Measurements from ENCODE around the gene RPH3AL.

Gene RPH3AL

DNA sequence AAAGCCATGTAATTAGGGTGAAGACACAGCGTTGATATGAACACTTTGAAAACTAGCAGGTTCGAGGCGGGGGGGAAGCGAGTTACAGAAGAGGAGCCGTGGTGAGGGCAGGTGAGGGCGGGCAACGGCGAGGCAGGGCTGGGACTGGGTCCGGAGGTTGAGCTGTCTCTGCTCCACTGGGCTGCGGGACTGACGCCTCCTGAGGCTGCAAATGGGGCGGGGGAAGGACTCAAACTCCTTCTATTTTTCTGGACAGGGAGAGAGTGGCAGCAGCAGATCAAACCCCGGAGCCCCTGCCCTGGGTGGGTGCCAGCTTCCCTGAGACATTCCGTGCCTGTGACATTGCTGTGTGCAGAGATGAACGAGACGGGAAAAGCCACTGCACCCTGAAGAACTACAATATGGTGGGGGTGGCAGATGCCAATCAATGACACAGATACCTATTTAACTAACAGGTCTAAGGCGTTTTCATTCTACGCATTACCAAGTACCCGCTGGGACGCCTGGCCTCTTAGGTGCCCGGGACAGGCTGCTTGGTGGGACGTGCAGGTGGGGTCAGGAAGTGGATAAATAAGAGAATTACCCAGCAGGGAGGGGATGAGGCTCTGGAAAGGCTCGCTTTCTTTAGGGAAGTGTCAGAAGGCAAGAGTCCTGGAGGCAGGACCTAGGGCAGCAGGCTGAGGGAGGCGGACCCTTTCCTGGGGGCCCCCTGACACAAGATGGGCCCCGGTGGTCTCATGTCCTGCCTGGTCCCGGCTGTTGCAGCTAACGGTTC lies 30.4 kb downstream of the RPH3AL start (continued):
- TF ChIP-seq, protein P1, sequence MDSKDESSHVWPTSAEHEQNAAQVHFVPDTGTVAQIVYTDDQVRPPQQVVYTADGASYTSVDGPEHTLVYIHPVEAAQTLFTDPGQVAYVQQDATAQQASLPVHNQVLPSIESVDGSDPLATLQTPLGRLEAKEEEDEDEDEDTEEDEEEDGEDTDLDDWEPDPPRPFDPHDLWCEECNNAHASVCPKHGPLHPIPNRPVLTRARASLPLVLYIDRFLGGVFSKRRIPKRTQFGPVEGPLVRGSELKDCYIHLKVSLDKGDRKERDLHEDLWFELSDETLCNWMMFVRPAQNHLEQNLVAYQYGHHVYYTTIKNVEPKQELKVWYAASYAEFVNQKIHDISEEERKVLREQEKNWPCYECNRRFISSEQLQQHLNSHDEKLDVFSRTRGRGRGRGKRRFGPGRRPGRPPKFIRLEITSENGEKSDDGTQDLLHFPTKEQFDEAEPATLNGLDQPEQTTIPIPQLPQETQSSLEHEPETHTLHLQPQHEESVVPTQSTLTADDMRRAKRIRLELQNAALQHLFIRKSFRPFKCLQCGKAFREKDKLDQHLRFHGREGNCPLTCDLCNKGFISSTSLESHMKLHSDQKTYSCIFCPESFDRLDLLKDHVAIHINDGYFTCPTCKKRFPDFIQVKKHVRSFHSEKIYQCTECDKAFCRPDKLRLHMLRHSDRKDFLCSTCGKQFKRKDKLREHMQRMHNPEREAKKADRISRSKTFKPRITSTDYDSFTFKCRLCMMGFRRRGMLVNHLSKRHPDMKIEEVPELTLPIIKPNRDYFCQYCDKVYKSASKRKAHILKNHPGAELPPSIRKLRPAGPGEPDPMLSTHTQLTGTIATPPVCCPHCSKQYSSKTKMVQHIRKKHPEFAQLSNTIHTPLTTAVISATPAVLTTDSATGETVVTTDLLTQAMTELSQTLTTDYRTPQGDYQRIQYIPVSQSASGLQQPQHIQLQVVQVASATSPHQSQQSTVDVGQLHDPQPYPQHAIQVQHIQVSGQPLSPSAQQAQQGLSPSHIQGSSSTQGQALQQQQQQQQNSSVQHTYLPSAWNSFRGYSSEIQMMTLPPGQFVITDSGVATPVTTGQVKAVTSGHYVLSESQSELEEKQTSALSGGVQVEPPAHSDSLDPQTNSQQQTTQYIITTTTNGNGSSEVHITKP (tag by site-specific recombination; IDR thresholded peaks at IDR 0.05): no peak
- TF ChIP-seq ZNF112 (tag by site-specific recombination; IDR thresholded peaks at IDR 0.05) (no peak), ZNF157 (tag by site-specific recombination; IDR thresholded peaks at IDR 0.05) (no peak), ZSCAN30 (tag by site-specific recombination; IDR thresholded peaks at IDR 0.05) (no peak), ZNF544 (tag by site-specific recombination; IDR thresholded peaks at IDR 0.05) (no peak), GLIS2 (tag by site-specific recombination; IDR thresholded peaks at IDR 0.05) (no peak), ZFP3 (tag by site-specific recombination; IDR thresholded peaks at IDR 0.05; ENCODE audit: low read depth) (no peak), ZNF707 (tag by site-specific recombination; IDR thresholded peaks at IDR 0.05) (no peak)
- TF ChIP-seq, protein P2, sequence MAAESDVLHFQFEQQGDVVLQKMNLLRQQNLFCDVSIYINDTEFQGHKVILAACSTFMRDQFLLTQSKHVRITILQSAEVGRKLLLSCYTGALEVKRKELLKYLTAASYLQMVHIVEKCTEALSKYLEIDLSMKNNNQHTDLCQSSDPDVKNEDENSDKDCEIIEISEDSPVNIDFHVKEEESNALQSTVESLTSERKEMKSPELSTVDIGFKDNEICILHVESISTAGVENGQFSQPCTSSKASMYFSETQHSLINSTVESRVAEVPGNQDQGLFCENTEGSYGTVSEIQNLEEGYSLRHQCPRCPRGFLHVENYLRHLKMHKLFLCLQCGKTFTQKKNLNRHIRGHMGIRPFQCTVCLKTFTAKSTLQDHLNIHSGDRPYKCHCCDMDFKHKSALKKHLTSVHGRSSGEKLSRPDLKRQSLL (tag by site-specific recombination; IDR thresholded peaks at IDR 0.05): no peak
- TF ChIP-seq, protein P3, sequence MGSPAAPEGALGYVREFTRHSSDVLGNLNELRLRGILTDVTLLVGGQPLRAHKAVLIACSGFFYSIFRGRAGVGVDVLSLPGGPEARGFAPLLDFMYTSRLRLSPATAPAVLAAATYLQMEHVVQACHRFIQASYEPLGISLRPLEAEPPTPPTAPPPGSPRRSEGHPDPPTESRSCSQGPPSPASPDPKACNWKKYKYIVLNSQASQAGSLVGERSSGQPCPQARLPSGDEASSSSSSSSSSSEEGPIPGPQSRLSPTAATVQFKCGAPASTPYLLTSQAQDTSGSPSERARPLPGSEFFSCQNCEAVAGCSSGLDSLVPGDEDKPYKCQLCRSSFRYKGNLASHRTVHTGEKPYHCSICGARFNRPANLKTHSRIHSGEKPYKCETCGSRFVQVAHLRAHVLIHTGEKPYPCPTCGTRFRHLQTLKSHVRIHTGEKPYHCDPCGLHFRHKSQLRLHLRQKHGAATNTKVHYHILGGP (tag by site-specific recombination; IDR thresholded peaks at IDR 0.05): no peak

DNA sequence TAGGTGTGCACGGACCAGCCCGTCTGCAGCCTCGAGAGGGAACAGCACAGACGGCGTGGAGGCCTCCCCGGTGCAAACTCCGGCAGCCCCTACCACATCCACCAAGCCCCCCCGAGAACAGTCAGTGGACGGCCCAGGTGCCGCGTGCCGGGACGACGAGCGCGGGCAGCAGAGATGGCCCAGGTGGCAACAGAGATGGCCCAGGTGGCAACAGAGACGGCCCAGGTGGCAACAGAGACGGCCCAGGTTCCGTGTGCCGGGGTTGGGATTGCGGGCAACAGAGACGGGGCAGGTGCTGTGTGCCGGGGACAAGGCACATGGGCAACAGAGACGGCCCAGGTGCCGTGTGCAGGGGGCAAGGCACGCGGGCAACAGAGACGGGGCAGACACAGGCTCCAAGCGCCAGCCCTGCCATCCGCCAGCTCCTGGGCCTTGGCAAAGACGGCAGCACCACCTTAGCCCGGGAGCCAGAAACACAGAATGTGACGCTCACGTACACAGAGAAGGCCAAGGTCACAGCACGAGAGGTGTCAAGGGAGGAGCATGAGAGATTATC lies 31.1 kb downstream of the RPH3AL start:
- Histone ChIP-seq H3K36me3 (ENCODE audit: control insufficient read depth in 2 of 2, insufficient read depth in 1 of 2, low read length in 2 of 2) (peaks cover 0 to 6% of the 10 kb centered on the region in 2 experiments; a peak in 1 of 3 replicates), H3K27ac (ENCODE audit: extremely low read depth, low read depth, low read length) (no peak overlapping the region), H3K4me1 (ENCODE audit: control insufficient read depth, insufficient read depth, low read length) (no peaks in the 10 kb centered on the region), H3K9me3 (ENCODE audit: control insufficient read depth, insufficient read depth, low read depth, low read length) (no peaks in the 10 kb centered on the region), H3K4me3 (ENCODE audit: low read depth, low read length) (no peak overlapping the region)
- CTCF ChIA-PET: interaction anchor here (0.7 to 1.6 kb wide), 2 partner anchors 13 to 14 kb away, joined by 3 to 4 read pairs; no protein-coding TSS in a partner anchor
- no peak for TF ChIP-seq ZNF555 (tag by site-specific recombination; conservative IDR thresholded peaks at IDR 0.05)
- POLR2A ChIA-PET: no interaction called here

DNA sequence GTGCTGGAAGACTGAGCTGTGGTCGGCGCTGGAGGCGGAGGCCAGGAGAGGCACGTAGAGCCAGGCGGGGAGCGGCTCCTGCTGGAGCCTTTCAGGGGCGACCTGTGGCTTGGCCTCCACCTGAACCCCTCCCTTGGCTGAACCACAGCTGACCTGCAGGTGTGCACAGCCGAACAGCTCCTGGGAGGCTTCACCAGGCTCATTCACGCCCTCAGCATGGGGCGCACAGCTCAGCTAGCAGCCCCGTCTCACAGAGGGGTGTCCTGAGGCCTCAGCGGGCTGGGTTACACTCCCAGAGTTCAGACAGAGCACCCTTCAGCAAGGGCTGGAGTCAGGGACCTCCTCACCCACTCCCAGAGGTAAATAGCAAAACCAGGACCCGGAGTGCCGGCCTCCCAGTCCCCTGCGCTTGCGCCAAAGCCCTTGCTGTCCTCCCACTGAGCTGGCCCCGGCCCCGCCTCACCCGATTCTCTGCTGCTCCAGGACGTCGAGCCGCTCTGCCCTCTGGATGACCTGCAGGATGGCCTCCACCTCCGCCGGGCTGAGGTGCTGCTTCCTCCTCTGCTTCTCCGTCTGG lies 31.7 kb downstream of the RPH3AL start:
- CTCF ChIA-PET: no interaction called here
- no peak overlapping the region for H3K4me3 ChIP-seq (ENCODE audit: low read depth, low read length)
- H3K4me1 ChIP-seq (ENCODE audit: control insufficient read depth, insufficient read depth, low read length): no peaks in the 10 kb centered on the region
- H3K36me3 ChIP-seq (ENCODE audit: control insufficient read depth in 2 of 2, insufficient read depth in 1 of 2, low read length in 2 of 2): peaks cover 0 to 6% of the 10 kb centered on the region in 2 experiments; a peak in 1 of 3 replicates
- H3K27ac ChIP-seq (ENCODE audit: extremely low read depth, low read depth, low read length): no peak overlapping the region
- no peaks in the 10 kb centered on the region for H3K9me3 ChIP-seq (ENCODE audit: control insufficient read depth, insufficient read depth, low read depth, low read length)
- POLR2A ChIA-PET: no interaction called here
- TF ChIP-seq GLIS1 (tag by site-specific recombination; IDR thresholded peaks at IDR 0.05) (peak; percentile 31; the same call in 1 of the 2 replicates), ZIC2 (tag by site-specific recombination; IDR thresholded peaks at IDR 0.05) (peak; percentile 81), ZNF404 (tag by site-specific recombination; IDR thresholded peaks at IDR 0.05) (no peak), ZBTB20 (tag by site-specific recombination; IDR thresholded peaks at IDR 0.05) (no peak)
- TF ChIP-seq, protein P4, sequence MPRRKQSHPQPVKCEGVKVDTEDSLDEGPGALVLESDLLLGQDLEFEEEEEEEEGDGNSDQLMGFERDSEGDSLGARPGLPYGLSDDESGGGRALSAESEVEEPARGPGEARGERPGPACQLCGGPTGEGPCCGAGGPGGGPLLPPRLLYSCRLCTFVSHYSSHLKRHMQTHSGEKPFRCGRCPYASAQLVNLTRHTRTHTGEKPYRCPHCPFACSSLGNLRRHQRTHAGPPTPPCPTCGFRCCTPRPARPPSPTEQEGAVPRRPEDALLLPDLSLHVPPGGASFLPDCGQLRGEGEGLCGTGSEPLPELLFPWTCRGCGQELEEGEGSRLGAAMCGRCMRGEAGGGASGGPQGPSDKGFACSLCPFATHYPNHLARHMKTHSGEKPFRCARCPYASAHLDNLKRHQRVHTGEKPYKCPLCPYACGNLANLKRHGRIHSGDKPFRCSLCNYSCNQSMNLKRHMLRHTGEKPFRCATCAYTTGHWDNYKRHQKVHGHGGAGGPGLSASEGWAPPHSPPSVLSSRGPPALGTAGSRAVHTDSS (tag by site-specific recombination; IDR thresholded peaks at IDR 0.05): no peak
- TF ChIP-seq, protein P5, sequence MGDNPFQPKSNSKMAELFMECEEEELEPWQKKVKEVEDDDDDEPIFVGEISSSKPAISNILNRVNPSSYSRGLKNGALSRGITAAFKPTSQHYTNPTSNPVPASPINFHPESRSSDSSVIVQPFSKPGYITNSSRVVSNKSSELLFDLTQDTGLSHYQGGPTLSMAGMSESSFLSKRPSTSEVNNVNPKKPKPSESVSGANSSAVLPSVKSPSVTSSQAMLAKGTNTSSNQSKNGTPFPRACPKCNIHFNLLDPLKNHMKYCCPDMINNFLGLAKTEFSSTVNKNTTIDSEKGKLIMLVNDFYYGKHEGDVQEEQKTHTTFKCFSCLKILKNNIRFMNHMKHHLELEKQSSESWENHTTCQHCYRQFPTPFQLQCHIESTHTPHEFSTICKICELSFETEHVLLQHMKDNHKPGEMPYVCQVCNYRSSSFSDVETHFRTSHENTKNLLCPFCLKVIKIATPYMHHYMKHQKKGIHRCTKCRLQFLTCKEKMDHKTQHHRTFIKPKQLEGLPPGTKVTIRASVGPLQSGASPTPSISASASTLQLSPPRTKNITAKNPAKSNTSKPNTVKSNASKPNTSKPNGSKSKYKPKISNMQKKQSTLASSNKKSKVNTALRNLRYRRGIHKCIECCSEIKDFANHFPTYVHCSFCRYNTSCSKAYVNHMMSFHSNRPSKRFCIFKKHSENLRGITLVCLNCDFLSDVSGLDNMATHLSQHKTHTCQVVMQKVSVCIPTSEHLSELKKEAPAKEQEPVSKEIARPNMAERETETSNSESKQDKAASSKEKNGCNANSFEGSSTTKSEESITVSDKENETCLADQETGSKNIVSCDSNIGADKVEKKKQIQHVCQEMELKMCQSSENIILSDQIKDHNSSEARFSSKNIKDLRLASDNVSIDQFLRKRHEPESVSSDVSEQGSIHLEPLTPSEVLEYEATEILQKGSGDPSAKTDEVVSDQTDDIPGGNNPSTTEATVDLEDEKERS (tag by site-specific recombination; IDR thresholded peaks at IDR 0.05): no peak
